Osteocyte (in vitro differentiated cells): ENCODE results near the gene ATXN7. TPM values are rescaled to one million over a fixed set of nuclear protein-coding genes. Genes with fewer than 3 reads are reported as not detected.
A peak's percentile ranks its signal among the peaks of the same experiment; 100 is the strongest.

ENCODE experiments used
- DNase-seq: peaks from one replicate; pipeline ENCODE4 v3.0.0; 2021; ENCODE audit warnings: mixed read lengths; ENCODE audit not compliant: unreplicated experiment; ENCODE audit errors: extremely low spot score
- H3K27ac Mint-ChIP-seq: one replicate; pipeline ENCODE4 v1.8.0; 2021; ENCODE audit warnings: mild to moderate bottlenecking, mixed read lengths; ENCODE audit not compliant: unreplicated experiment
- H3K27me3 Mint-ChIP-seq: one replicate; pipeline ENCODE4 v1.8.0; 2021; ENCODE audit warnings: mixed read lengths; ENCODE audit not compliant: unreplicated experiment
- H3K36me3 Mint-ChIP-seq: one replicate; pipeline ENCODE4 v1.8.0; 2021; ENCODE audit warnings: mixed read lengths; ENCODE audit not compliant: unreplicated experiment
- H3K4me1 Mint-ChIP-seq: one replicate; pipeline ENCODE4 v1.8.0; 2021; ENCODE audit warnings: mixed read lengths; ENCODE audit not compliant: unreplicated experiment
- H3K4me3 Mint-ChIP-seq: one replicate; pipeline ENCODE4 v1.8.0; 2021; ENCODE audit warnings: mild to moderate bottlenecking, moderate library complexity, mixed read lengths; ENCODE audit not compliant: unreplicated experiment
- H3K9me3 Mint-ChIP-seq: one replicate; pipeline ENCODE4 v1.8.0; 2021; ENCODE audit warnings: mixed read lengths; ENCODE audit not compliant: unreplicated experiment
- total RNA-seq: library from RNA; stranded (reverse); gene quantifications from 2 replicates; pipeline ENCODE4 v1.2.1, GENCODE V29; 2021
- TF ChIP-seq, protein P1 (sequence below): fragments of 200-600 bp; sonication (generic); IDR thresholded peaks from 2 replicates; pipeline ENCODE4 v1.5.0; 2021; ENCODE audit warnings: antibody characterized with exemption, mild to moderate bottlenecking, moderate library complexity

ATXN7 gene
- total RNA-seq, 1 donor from 2014 or later = 22.7 TPM

DNA sequence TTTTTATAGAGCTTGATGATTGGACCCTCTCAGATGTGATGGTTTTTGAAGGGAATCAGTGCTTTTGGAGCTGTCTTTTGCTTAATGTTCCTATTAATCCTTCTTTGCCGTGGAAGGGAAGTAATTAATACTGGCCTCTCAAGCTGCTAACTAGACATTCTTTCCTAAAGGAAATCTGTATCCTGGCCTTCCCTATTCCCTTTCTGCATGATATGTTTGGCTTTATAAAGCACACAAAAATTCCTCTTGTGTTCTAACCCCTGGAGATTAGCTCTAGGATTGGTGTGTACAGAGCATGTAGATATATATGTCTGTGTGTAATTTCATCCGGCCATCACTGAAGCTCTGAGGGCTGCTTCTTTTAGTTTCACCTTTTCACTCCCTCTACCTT, 6.9 kb downstream of the ATXN7 start:
- Mint-ChIP-seq H3K27ac (no peak overlapping the region), H3K4me3 (no peak overlapping the region)
- no peak for DNase-seq

DNA sequence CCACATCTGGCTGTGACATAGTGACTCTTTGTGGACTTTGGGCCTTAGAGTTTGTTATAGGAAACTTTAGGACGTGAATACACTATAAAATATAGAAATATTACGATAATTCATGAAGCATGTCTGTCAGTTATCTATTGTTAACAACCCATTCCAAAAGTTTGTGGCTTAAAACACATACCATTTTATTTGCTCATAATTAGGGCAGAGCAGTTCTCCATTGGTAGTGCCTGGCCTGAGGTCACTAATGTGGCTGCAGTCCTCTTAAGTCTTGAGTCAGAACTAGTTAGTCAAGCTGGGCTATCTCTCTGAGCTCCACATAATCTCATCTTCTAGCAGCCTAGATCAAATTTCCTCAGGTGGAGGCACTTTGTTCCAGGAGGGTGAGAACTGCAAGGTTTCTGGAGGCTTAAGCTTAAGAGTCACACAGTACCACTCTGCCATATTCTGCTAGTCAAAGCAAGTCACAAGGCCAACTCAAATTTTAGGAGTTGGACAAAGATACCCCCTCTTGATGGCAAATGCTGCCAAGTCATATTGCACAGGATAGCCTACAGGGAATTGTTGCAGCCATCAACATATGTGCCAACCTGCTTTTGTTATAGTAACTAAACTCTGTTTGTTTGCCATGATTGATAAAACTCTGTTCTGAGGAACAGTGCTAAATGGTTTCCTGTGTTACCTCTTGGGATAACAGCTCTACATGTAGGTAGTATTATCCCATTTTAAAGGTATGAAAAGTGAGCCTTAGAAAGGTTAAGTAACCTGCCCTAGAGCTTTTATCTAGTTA, 8.7 kb downstream of the ATXN7 start:
- Mint-ChIP-seq H3K36me3 (no peaks in the 10 kb centered on the region), H3K27me3 (no peaks in the 10 kb centered on the region)

More for the DNA sequence above, 6.9 kb downstream of the ATXN7 start:
- no peaks in the 10 kb centered on the region for H3K27me3 Mint-ChIP-seq
- TF ChIP-seq, protein P1, sequence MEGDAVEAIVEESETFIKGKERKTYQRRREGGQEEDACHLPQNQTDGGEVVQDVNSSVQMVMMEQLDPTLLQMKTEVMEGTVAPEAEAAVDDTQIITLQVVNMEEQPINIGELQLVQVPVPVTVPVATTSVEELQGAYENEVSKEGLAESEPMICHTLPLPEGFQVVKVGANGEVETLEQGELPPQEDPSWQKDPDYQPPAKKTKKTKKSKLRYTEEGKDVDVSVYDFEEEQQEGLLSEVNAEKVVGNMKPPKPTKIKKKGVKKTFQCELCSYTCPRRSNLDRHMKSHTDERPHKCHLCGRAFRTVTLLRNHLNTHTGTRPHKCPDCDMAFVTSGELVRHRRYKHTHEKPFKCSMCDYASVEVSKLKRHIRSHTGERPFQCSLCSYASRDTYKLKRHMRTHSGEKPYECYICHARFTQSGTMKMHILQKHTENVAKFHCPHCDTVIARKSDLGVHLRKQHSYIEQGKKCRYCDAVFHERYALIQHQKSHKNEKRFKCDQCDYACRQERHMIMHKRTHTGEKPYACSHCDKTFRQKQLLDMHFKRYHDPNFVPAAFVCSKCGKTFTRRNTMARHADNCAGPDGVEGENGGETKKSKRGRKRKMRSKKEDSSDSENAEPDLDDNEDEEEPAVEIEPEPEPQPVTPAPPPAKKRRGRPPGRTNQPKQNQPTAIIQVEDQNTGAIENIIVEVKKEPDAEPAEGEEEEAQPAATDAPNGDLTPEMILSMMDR = no peak
- peaks cover 2% of the 10 kb centered on the region for H3K36me3 Mint-ChIP-seq
- H3K9me3 Mint-ChIP-seq = no peaks in the 10 kb centered on the region
- H3K4me1 Mint-ChIP-seq = peaks cover 11% of the 10 kb centered on the region

DNA sequence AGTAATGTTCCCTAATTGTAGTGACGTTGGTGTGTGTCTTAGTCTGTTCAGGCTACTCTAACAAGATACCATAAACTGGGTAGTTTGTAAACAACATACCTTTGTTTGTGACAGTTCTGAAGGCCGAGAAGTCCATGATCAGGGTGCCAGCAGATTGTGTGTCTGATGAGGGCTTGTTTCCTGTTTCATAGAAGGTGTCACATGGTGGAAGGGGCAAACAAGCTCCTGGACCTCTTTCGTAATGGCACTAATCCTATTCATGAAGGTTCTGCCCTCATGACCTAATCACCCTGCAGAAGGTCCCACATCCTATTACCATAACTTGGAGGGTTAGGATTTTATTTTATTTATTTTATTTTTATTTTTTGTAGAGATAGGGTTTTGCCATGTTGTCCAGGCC, 11.1 kb downstream of the ATXN7 start:
- peaks cover 32% of the 10 kb centered on the region for H3K4me1 Mint-ChIP-seq

More for the DNA sequence above, 8.7 kb downstream of the ATXN7 start:
- TF ChIP-seq, protein P1 = no peak
- no peak for DNase-seq
- Mint-ChIP-seq H3K4me3 (no peak overlapping the region), H3K4me1 (peaks cover 21% of the 10 kb centered on the region), H3K9me3 (no peaks in the 10 kb centered on the region), H3K27ac (no peak overlapping the region)

DNA sequence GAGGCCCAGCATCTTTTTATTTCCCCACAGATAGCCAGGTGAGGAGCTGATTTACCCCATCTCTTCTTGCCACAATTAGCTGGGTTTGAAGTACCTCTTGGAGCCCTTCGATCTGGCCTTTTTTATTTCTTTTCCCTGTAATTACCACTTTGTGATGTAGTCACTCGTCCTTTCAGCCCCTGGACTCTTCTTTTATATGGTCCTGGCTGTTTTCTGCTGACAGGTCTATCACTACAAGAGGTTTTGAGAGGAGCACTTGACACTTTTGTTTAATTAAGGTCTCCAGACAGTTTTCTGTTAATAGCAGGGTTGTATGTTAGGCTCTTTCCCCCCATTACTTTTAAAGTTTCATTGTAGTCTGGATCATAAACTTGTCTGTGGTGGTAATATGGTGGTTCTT, 11.8 kb downstream of the ATXN7 start:
- H3K9me3 Mint-ChIP-seq = no peaks in the 10 kb centered on the region
- H3K36me3 Mint-ChIP-seq = no peaks in the 10 kb centered on the region
- no peaks in the 10 kb centered on the region for H3K27me3 Mint-ChIP-seq
- TF ChIP-seq, protein P1 = no peak
- H3K27ac Mint-ChIP-seq = peak overlapping the region; percentile 62
- H3K4me1 Mint-ChIP-seq = peaks cover 32% of the 10 kb centered on the region
- H3K4me3 Mint-ChIP-seq = no peak overlapping the region
- DNase-seq = no peak

More for the DNA sequence above, 11.1 kb downstream of the ATXN7 start:
- no peak overlapping the region for H3K4me3 Mint-ChIP-seq
- H3K9me3 Mint-ChIP-seq = no peaks in the 10 kb centered on the region
- no peak overlapping the region for H3K27ac Mint-ChIP-seq
- H3K27me3 Mint-ChIP-seq = no peaks in the 10 kb centered on the region
- H3K36me3 Mint-ChIP-seq = no peaks in the 10 kb centered on the region
- no peak for DNase-seq
- TF ChIP-seq, protein P1 = no peak

DNA sequence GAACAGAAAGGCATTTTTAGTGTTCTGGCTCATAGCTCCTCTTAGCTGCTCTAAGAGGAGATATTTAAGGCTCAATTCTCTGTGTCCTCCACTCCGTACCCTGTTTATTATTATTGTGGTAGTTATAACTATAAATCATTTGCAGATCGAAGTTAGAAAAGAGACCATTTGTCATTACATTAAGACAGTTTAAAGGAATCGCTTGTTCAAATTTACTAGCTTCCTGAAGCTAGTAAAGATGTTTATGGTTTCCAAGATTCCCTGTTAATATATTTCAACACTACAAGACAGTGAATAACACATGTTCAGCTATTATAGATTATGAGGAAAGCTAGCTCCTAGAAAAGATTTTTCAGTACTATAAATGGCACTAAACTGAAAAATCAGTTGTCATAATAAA, 12.6 kb downstream of the ATXN7 start:
- H3K27me3 Mint-ChIP-seq = no peaks in the 10 kb centered on the region

More for the DNA sequence above, 12.6 kb downstream of the ATXN7 start:
- no peaks in the 10 kb centered on the region for H3K9me3 Mint-ChIP-seq
- TF ChIP-seq, protein P1 = no peak
- peak overlapping the region; percentile 62 for H3K27ac Mint-ChIP-seq
- no peaks in the 10 kb centered on the region for H3K36me3 Mint-ChIP-seq
- H3K4me1 Mint-ChIP-seq = peaks cover 32% of the 10 kb centered on the region
- H3K4me3 Mint-ChIP-seq = no peak overlapping the region
- no peak for DNase-seq
